ENCODE results near the gene PSRC1.

DNA sequence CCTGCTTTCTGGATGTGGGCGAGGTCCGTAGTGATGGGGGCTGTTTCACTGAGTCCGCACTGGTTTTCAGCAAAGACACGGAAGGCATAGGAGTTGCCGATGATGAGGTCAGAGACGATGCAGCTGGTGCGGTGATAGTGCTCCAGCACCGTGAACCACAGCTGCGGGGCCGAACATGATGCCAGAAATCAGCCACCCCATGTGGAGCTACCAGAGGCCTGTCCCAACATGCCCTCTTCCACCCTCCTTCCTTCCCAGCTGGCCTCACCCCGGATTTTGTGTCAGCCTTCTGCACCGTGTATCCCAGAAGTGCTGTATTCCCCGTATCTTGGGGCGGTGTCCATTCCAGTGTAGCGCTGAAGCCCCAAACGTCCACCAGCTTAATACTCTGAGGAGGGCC is 13.8 kb upstream of the PSRC1 start:
- TF ChIP-seq CTCF (IDR thresholded peaks at IDR 0.05) (no peak), POLR2A (IDR thresholded peaks at IDR 0.05) (no peak)

Measured in uterus (tissue), 2 donors.